Ovary (tissue), 3 donors: ENCODE measurements around the gene CBLN3.

Source experiments
- CTCF ChIP-seq, 3 donors: fragments of 450-650 bp in 2 of 3; fragments of 200-600 bp in 1 of 3; IDR thresholded peaks; one replicate each; pipeline versions ENCODE4 v1.5.1 to v1.8.0; 2016 to 2022; ENCODE audit warnings: antibody characterized with exemption in 3 of 3, mild to moderate bottlenecking in 1 of 3
- POLR2A ChIP-seq: fragments of 450-650 bp; IDR thresholded peaks from one replicate; pipeline ENCODE4 v1.6.1; 2017; ENCODE audit warnings: antibody characterized with exemption, mild to moderate bottlenecking, moderate library complexity
- donor health status: DM: no; HTN: no; CAD: no.

- TF ChIP-seq CTCF (IDR thresholded peaks at IDR 0.05) (no peak), POLR2A (no peak)
Observed at GRCh38 chr14:24416254-24416931, 13.1 kb downstream of the CBLN3 start.
